ENCODE results near the gene GATA2. TPM values are rescaled to one million over a fixed set of nuclear protein-coding genes. Genes with fewer than 3 reads are reported as not detected.
A peak's percentile ranks its signal among the peaks of the same experiment; 100 is the strongest.

Gene GATA2
- total RNA-seq, 2 donors from 2014 or later = 2.9 to 4.1 TPM

DNA sequence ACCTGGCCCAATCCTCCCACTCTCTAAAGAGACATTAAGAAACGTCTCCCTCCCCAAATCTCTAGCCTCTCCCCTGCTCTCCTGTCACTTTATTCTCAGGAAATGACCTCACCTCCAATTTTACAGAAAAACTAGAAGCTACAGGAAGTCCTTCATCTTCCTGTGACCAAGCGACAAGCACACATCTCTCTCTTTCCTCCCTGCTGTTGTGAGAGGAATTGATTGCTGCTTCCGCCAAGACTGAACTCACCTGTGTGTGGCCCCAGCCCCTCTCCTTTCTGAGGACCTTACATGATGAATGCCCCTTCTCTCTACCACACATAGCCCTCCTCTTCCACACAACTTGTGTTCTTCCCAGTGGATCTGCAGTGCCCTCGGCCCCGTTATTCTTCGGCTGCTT, 44.5 kb downstream of the GATA2 start:
- Mint-ChIP-seq H3K9me3 (peaks cover 29 to 44% of the 10 kb centered on the region in 2 donors), H3K4me1 (ENCODE audit: low read depth) (peaks cover 57% of the 10 kb centered on the region), H3K27ac (peak overlapping the region; percentile 43), H3K36me3 (ENCODE audit: insufficient read depth in 2 of 2) (peaks cover 31 to 37% of the 10 kb centered on the region in 2 donors), H3K4me3 (peak overlapping the region; percentile 43 to 78), H3K27me3 (ENCODE audit: low read depth) (peaks cover 5% of the 10 kb centered on the region)
- DNase-seq (peak; percentile 25 to 38), ATAC-seq (replicated peaks in 1 of 2) (peak; percentile 20 to 36)

DNA sequence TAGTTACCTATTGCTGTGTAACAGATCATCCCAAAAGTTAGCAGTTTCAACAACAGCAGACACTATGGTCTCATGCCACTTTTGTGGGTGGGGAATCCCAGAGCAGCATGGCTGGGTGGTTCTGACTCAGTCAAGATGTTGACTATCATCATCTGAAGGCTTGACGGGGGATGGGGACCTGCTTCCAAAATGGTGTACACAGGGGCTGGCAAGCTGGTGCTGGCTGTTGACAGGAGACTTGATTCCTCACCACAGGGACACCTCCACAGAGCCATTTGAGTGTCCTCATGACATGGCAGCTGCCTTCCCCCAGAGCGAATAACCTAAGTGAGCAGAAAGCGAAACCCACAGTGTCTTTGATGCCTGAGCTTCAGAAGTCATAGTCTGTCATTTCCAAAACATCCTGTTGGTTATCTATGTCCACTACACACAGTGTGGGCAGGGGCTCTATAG, 45.4 kb downstream of the GATA2 start:
- Mint-ChIP-seq H3K9me3 (peaks cover 29 to 44% of the 10 kb centered on the region in 2 donors), H3K27ac (peak overlapping the region; percentile 91)

GRCh38 chr3:128446821-128447220, 46.2 kb downstream of the GATA2 start:
- peaks cover 57% of the 10 kb centered on the region for H3K4me1 Mint-ChIP-seq (ENCODE audit: low read depth)
- H3K36me3 Mint-ChIP-seq (ENCODE audit: insufficient read depth in 2 of 2) = peaks cover 31 to 37% of the 10 kb centered on the region in 2 donors
- DNase-seq (no peak), ATAC-seq (replicated peaks in 1 of 2) (no peak)
- H3K4me3 Mint-ChIP-seq = peak overlapping the region; percentile 77 to 78
- H3K27ac Mint-ChIP-seq = no peak overlapping the region
- H3K9me3 Mint-ChIP-seq = peaks cover 29 to 44% of the 10 kb centered on the region in 2 donors
- H3K27me3 Mint-ChIP-seq (ENCODE audit: low read depth) = peaks cover 4% of the 10 kb centered on the region

More for the DNA sequence above, 45.4 kb downstream of the GATA2 start:
- peaks cover 31 to 37% of the 10 kb centered on the region in 2 donors for H3K36me3 Mint-ChIP-seq (ENCODE audit: insufficient read depth in 2 of 2)
- DNase-seq (peak; percentile 86 to 93), ATAC-seq (replicated peaks in 1 of 2) (peak; percentile 83 to 85)
- peaks cover 57% of the 10 kb centered on the region for H3K4me1 Mint-ChIP-seq (ENCODE audit: low read depth)
- peak overlapping the region; percentile 77 to 78 for H3K4me3 Mint-ChIP-seq
- H3K27me3 Mint-ChIP-seq (ENCODE audit: low read depth) = peaks cover 5% of the 10 kb centered on the region

DNA sequence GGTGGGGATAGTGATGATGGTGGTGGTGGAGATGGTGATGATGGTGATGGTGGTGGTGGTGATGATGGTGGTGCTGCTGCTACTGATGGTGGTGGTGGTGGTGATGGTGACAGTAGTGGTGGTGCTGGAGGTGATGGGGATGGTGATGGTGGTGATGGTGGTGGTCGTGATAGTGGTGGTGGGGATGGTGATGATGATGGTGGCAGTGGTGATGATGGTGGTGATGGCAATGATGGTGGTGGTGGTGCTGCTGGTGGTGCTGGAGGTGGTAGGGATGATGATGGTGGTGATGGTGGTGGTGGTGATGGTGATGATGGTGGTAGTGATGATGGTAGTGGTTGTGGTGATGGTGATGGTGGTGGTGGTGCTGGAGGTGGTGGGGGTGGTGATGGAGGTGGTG, 47.6 kb downstream of the GATA2 start:
- ATAC-seq (replicated peaks in 1 of 2) (no peak), DNase-seq (no peak)
- Mint-ChIP-seq H3K9me3 (peaks cover 22 to 36% of the 10 kb centered on the region in 2 donors), H3K4me3 (no peak overlapping the region), H3K27me3 (ENCODE audit: low read depth) (no peaks in the 10 kb centered on the region), H3K27ac (no peak overlapping the region), H3K4me1 (ENCODE audit: low read depth) (peaks cover 49% of the 10 kb centered on the region), H3K36me3 (ENCODE audit: insufficient read depth in 2 of 2) (peaks cover 21 to 30% of the 10 kb centered on the region in 2 donors)

- peaks cover 18 to 27% of the 10 kb centered on the region in 2 donors for H3K36me3 Mint-ChIP-seq (ENCODE audit: insufficient read depth in 2 of 2)
- H3K27ac Mint-ChIP-seq = no peak overlapping the region
- no peak overlapping the region for H3K4me3 Mint-ChIP-seq
- H3K4me1 Mint-ChIP-seq (ENCODE audit: low read depth) = peaks cover 33% of the 10 kb centered on the region
- ATAC-seq (replicated peaks in 1 of 2) (no peak), DNase-seq (no peak)
- peaks cover 8% of the 10 kb centered on the region for H3K27me3 Mint-ChIP-seq (ENCODE audit: low read depth)
- H3K9me3 Mint-ChIP-seq = peaks cover 19 to 30% of the 10 kb centered on the region in 2 donors
Measured at GRCh38 chr3:128443771-128444170, 49.2 kb downstream of the GATA2 start.

DNA sequence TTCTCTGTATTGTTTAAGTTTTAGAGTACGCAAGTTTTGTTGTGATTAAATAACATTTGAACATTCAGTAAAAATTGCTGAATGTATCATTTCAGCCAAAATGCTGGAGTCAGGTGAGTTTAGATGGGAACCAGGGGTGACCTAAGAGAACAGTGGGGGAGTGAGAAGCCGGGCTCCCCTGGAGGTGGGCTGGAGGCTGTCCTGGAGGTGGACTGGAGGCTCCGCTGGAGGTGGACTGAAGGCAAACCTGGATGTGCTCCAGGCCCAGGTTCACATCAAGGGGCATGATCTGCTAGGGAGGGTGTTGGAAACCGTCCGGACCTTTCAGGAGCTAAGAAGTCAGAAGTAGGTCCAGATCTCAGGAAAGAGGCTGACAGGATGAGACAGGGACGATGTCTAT, 50.1 kb downstream of the GATA2 start:
- no peak for DNase-seq
- Mint-ChIP-seq H3K4me3 (no peak overlapping the region), H3K27ac (no peak overlapping the region)

GRCh38 chr3:128442070-128442469, 50.9 kb downstream of the GATA2 start:
- Mint-ChIP-seq H3K27me3 (ENCODE audit: low read depth) (peaks cover 8% of the 10 kb centered on the region), H3K4me3 (no peak overlapping the region), H3K36me3 (ENCODE audit: insufficient read depth in 2 of 2) (peaks cover 8 to 16% of the 10 kb centered on the region in 2 donors), H3K9me3 (peaks cover 11 to 19% of the 10 kb centered on the region in 2 donors), H3K4me1 (ENCODE audit: low read depth) (peaks cover 16% of the 10 kb centered on the region), H3K27ac (no peak overlapping the region)
- DNase-seq (no peak), ATAC-seq (replicated peaks in 1 of 2) (no peak)

More for the DNA sequence above, 50.1 kb downstream of the GATA2 start:
- H3K36me3 Mint-ChIP-seq (ENCODE audit: insufficient read depth in 2 of 2) = peaks cover 13 to 23% of the 10 kb centered on the region in 2 donors
- H3K27me3 Mint-ChIP-seq (ENCODE audit: low read depth) = peaks cover 8% of the 10 kb centered on the region
- H3K9me3 Mint-ChIP-seq = peaks cover 15 to 26% of the 10 kb centered on the region in 2 donors
- H3K4me1 Mint-ChIP-seq (ENCODE audit: low read depth) = peaks cover 24% of the 10 kb centered on the region
- ATAC-seq (replicated peaks in 1 of 2) = no peak

DNA sequence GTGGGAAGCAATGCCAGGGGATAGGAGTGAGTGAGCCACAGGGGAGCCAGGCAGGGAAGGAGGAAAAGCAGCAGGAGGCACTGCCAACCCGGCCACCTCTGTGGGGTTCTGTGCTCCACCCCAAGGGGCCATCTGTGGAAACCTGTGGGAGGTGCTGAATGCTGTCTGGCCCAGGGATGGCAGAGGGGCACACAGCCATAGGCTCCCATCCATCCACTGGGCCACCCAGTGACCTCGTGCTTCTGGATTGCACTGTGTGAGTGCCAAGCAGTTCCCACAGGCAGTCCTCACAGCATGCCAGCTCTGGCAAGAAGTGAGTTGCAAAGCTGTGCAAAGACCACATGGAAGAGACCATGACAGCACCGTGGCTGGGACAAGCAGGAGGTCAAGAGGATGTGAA, 53.8 kb downstream of the GATA2 start:
- Mint-ChIP-seq H3K9me3 (peaks cover 0 to 2% of the 10 kb centered on the region in 2 donors), H3K4me3 (no peak overlapping the region), H3K4me1 (ENCODE audit: low read depth) (no peaks in the 10 kb centered on the region), H3K27ac (no peak overlapping the region), H3K36me3 (ENCODE audit: insufficient read depth in 2 of 2) (no peaks in the 10 kb centered on the region), H3K27me3 (ENCODE audit: low read depth) (peaks cover 8% of the 10 kb centered on the region)
- no peak for ATAC-seq (replicated peaks in 1 of 2)
- DNase-seq = no peak

DNA sequence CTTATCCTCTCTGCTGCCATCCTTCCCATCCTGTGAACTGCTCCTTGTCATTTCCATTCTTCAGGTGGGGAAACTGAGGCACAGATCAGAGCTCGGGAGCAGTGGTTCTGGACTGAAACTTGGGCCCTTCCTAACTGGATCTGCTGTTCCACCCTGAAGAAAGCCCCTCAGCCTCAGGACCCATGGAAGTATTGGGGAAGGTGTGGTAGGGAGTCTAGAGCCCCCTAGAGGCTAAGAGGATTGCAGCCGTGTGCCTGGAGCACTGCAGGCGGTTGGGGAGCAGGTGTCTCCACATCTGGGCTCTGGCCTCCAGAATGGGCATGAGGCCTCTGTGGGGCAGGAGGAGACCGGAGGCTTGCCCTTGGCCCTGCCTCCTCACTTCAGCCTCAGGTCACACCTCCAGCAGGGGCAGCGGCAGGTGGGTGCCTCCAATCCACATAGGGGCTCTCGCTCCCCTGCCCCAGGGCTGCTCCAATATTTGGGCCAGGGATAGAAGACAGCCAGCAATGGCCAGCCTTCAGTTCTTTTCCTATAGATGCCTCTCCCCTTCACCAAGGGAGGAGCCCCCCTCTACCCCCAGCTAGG, 54.4 kb downstream of the GATA2 start:
- DNase-seq = no peak
- no peaks in the 10 kb centered on the region for H3K9me3 Mint-ChIP-seq
- no peak for ATAC-seq (replicated peaks in 1 of 2)
- H3K27me3 Mint-ChIP-seq (ENCODE audit: low read depth) = peaks cover 12% of the 10 kb centered on the region
- H3K27ac Mint-ChIP-seq = no peak overlapping the region
- H3K4me1 Mint-ChIP-seq (ENCODE audit: low read depth) = no peaks in the 10 kb centered on the region
- no peak overlapping the region for H3K4me3 Mint-ChIP-seq
- no peaks in the 10 kb centered on the region for H3K36me3 Mint-ChIP-seq (ENCODE audit: insufficient read depth in 2 of 2)

DNA sequence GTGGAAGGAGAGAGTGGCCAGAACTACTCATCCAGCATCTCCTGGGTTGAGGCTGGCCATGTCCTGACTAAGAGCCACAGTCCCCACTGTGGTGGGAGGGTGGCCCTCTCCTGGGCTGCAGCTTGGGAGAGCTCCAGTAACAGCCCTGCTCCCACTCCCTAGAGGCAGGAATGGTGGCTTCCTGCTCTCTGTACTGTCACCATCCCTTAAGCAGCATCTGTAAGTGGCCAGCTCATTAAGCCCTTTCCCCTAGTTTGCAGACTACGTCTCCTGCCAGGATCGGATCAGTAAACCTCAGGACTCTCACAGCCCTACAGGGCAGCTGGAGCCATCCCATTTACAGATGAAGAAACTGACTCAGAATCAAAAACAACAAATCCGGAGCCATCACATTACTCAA, 56.8 kb downstream of the GATA2 start:
- Mint-ChIP-seq H3K9me3 (no peaks in the 10 kb centered on the region), H3K4me1 (ENCODE audit: low read depth) (peaks cover 12% of the 10 kb centered on the region), H3K4me3 (no peak overlapping the region), H3K36me3 (ENCODE audit: insufficient read depth in 2 of 2) (no peaks in the 10 kb centered on the region), H3K27me3 (ENCODE audit: low read depth) (peaks cover 29% of the 10 kb centered on the region), H3K27ac (no peak overlapping the region)
- ATAC-seq (replicated peaks in 1 of 2) = no peak
- DNase-seq = no peak

- H3K9me3 Mint-ChIP-seq = no peaks in the 10 kb centered on the region
- peaks cover 12% of the 10 kb centered on the region for H3K4me1 Mint-ChIP-seq (ENCODE audit: low read depth)
- no peaks in the 10 kb centered on the region for H3K36me3 Mint-ChIP-seq (ENCODE audit: insufficient read depth in 2 of 2)
- peaks cover 35% of the 10 kb centered on the region for H3K27me3 Mint-ChIP-seq (ENCODE audit: low read depth)
- ATAC-seq (replicated peaks in 1 of 2) (peak in 1 of 2 donors; percentile 7), DNase-seq (no peak)
- no peak overlapping the region for H3K27ac Mint-ChIP-seq
- no peak overlapping the region for H3K4me3 Mint-ChIP-seq
Measured at GRCh38 chr3:128435561-128435960, 57.4 kb downstream of the GATA2 start.

DNA sequence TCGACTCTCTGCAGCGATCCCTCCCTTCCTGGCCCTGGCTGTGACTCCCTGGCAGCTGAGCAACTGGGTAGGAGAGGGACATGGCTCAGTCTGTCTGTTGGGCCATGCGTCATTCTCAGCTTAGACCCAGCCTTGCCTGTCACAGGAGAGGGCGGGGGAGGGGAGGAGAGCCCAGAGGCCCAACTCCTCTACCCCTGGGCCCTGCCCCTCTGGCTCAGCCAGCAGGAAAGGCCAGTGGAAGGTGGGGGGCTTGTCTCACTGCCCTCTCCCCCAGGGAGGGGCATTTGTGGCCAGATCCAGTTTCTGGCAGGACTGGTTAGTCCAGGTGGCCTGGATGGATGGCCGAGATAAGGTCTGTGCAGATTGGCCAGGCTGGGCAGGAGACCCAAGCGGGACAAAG, 57.9 kb downstream of the GATA2 start:
- Mint-ChIP-seq H3K36me3 (ENCODE audit: insufficient read depth in 2 of 2) (no peaks in the 10 kb centered on the region), H3K9me3 (no peaks in the 10 kb centered on the region), H3K27me3 (ENCODE audit: low read depth) (peaks cover 40% of the 10 kb centered on the region), H3K4me1 (ENCODE audit: low read depth) (peaks cover 12% of the 10 kb centered on the region), H3K27ac (no peak overlapping the region), H3K4me3 (no peak overlapping the region)
- no peak for ATAC-seq (replicated peaks in 1 of 2)
- no peak for DNase-seq

DNA sequence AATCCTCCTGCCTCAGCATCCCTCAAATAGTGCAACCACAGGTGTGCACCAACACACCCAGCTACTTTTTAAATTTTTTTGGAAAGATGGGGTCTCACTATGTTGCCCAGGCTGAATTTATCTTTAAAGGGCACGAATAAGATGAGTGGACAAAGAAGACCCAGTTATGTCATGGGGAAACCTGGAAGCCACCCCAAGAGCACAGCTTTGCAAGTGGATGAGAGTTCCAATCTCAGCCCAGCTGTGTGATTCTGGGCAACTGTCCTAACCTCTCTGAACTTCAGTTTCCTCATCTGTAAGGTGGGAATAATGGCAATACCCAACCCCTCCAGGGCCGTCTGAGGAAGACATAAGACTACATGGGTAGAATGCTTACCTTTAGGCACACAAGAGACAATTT, 58.5 kb downstream of the GATA2 start:
- Mint-ChIP-seq H3K27me3 (ENCODE audit: low read depth) (peaks cover 44% of the 10 kb centered on the region), H3K36me3 (ENCODE audit: insufficient read depth in 2 of 2) (no peaks in the 10 kb centered on the region), H3K4me3 (no peak overlapping the region), H3K27ac (no peak overlapping the region), H3K4me1 (ENCODE audit: low read depth) (peaks cover 12% of the 10 kb centered on the region), H3K9me3 (no peaks in the 10 kb centered on the region)
- DNase-seq = no peak
- no peak for ATAC-seq (replicated peaks in 1 of 2)

DNA sequence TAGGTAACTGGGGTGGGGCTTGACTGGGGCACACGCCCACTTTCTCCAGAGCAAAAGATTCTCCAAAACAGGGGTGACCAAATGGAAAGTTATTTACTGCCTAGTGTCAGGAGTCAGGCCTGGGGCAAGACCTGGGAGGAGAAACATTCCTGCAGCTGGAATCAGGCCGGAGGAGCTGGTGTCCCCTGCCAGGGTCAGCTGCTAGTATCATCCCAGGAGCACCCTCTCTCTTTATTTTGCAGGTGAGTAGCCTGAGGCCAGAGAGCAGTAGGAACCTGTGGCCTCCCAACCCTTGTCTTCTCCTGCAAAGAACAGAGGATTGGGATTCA, 59.2 kb downstream of the GATA2 start:
- Mint-ChIP-seq H3K27me3 (ENCODE audit: low read depth) (peaks cover 37% of the 10 kb centered on the region), H3K27ac (no peak overlapping the region), H3K9me3 (no peaks in the 10 kb centered on the region), H3K4me1 (ENCODE audit: low read depth) (peaks cover 12% of the 10 kb centered on the region), H3K4me3 (no peak overlapping the region), H3K36me3 (ENCODE audit: insufficient read depth in 2 of 2) (no peaks in the 10 kb centered on the region)
- DNase-seq (no peak), ATAC-seq (replicated peaks in 1 of 2) (no peak)

Measured in activated T-cell treated with anti-CD3 and anti-CD28 coated beads, Interleukin-2, amount 50 U/mL, for 72 hours (primary cell).